SK-N-SH (cell line): Measurements from ENCODE around the gene WFDC2. TPM values are rescaled to one million over a fixed set of nuclear protein-coding genes. Genes with fewer than 3 reads are reported as not detected.

Experiments used
- CTCF ChIA-PET: fragments of 300-600, 350-600 bp; formaldehyde crosslinking; extraction: SDS; loops from one replicate; lab custom pipeline; 2021; lab: Yijun Ruan, JAX
- POLR2A ChIA-PET: fragments of 350-600 bp; sonication (Branson Sonifier 250); formaldehyde crosslinking; extraction: SDS; loops from one replicate; lab custom pipeline; 2020; ENCODE audit warnings: antibody characterized with exemption, inconsistent platforms; lab: Yijun Ruan, JAX
- DNase-seq: peaks from one replicate; pipeline ENCODE4 v3.0.0; 2012
- H2AFZ ChIP-seq: fragments of 200-600 bp; sonication (generic); 2 replicates; pipeline ENCODE4 v1.8.1; 2016; ENCODE audit warnings: antibody characterized with exemption, mild to moderate bottlenecking, low read depth
- H3F3A ChIP-seq: fragments of 200-600 bp; sonication (generic); replicated peaks from 2 replicates; pipeline ENCODE3; 2016; ENCODE audit warnings: antibody characterized with exemption, mild to moderate bottlenecking; ENCODE audit not compliant: insufficient read depth
- H3K27ac ChIP-seq, 2 experiments: fragments of 200-500 bp in 1 of 2; fragments of 200-600 bp in 1 of 2; sonication (Bioruptor generic) in 1 of 2; sonication (generic), shearing (Covaris generic) in 1 of 2; 2 replicates each; pipeline versions ENCODE4 v1.5.1 to v1.6.1; 2014 to 2016; ENCODE audit warnings: low read depth in 2 of 2, inconsistent platforms in 1 of 2, low read length in 1 of 2, mild to moderate bottlenecking in 1 of 2, mixed read lengths in 1 of 2
- H3K27me3 ChIP-seq: fragments of 200-600 bp; sonication (generic), shearing (Covaris generic); 2 replicates; pipeline ENCODE4 v1.6.1; 2016; ENCODE audit warnings: mixed run types; ENCODE audit not compliant: insufficient read depth
- H3K36me3 ChIP-seq, 2 experiments: fragments of 200-500 bp in 1 of 2; fragments of 200-600 bp in 1 of 2; sonication (Bioruptor generic) in 1 of 2; sonication (generic) in 1 of 2; replicated peaks in 1 of 2; 2 replicates each; pipeline versions ENCODE3 to v1.5.1; 2014 to 2016; ENCODE audit warnings: low read length in 1 of 2, mild to moderate bottlenecking in 1 of 2; ENCODE audit not compliant: insufficient read depth in 2 of 2, control insufficient read depth in 1 of 2
- H3K4me1 ChIP-seq, 2 experiments: fragments of 200-500 bp in 1 of 2; fragments of 200-600 bp in 1 of 2; sonication (Bioruptor generic) in 1 of 2; sonication (generic), shearing (Covaris generic) in 1 of 2; 2 replicates each; pipeline versions ENCODE4 v1.5.1 to v1.6.1; 2014 to 2016; ENCODE audit warnings: low read depth in 1 of 2, low read length in 1 of 2, mixed run types in 1 of 2; ENCODE audit not compliant: insufficient read depth in 2 of 2, control insufficient read depth in 1 of 2
- H3K4me2 ChIP-seq: fragments of 200-600 bp; sonication (generic), shearing (Covaris generic); 2 replicates; pipeline ENCODE4 v1.6.1; 2017; ENCODE audit warnings: mixed run types
- H3K4me3 ChIP-seq, 2 experiments: fragments of 200-500 bp in 1 of 2; fragments of 200-600 bp in 1 of 2; sonication (Bioruptor generic) in 1 of 2; sonication (generic), shearing (Covaris generic) in 1 of 2; 2 replicates each; pipeline versions ENCODE4 v1.5.1 to v1.8.1; 2014 to 2016; ENCODE audit warnings: low read depth in 2 of 2, inconsistent platforms in 1 of 2, low read length in 1 of 2, mild to moderate bottlenecking in 1 of 2, mixed read lengths in 1 of 2, moderate library complexity in 1 of 2
- H3K79me2 ChIP-seq: fragments of 200-600 bp; sonication (generic); 2 replicates; pipeline ENCODE4 v1.8.1; 2017; ENCODE audit warnings: mild to moderate bottlenecking; ENCODE audit not compliant: insufficient read depth
- H3K9ac ChIP-seq: fragments of 200-600 bp; sonication (generic); 2 replicates; pipeline ENCODE4 v1.6.1; 2017; ENCODE audit warnings: mixed run types
- H3K9me2 ChIP-seq: fragments of 200-600 bp; sonication (generic); 2 replicates; pipeline ENCODE4 v1.6.1; 2017; ENCODE audit warnings: mixed run types
- H3K9me3 ChIP-seq: fragments of 200-600 bp; sonication (generic); 2 replicates; pipeline ENCODE4 v1.6.1; 2017; ENCODE audit warnings: mixed run types, mild to moderate bottlenecking, moderate library complexity
- H4K20me1 ChIP-seq: fragments of 200-600 bp; sonication (generic); 2 replicates; pipeline ENCODE4 v1.6.1; 2017; ENCODE audit warnings: mild to moderate bottlenecking, mixed run types; ENCODE audit not compliant: insufficient read depth
- EP300 ChIP-seq, 2 experiments: IDR thresholded peaks; 2 replicates each; pipeline versions ENCODE4 v1.4.0 to v1.6.1; 2012; ENCODE audit warnings: borderline replicate concordance in 1 of 2, low read depth in 1 of 2, low read length in 1 of 2
- FOSL2 ChIP-seq: IDR thresholded peaks from 2 replicates; pipeline ENCODE4 v1.4.0; 2012; ENCODE audit warnings: low read depth, mild to moderate bottlenecking, moderate library complexity, borderline replicate concordance
- FOXM1 ChIP-seq: IDR thresholded peaks from 2 replicates; pipeline ENCODE4 v1.4.0; 2012; ENCODE audit warnings: low read depth, mild to moderate bottlenecking
- GABPA ChIP-seq: IDR thresholded peaks from 2 replicates; pipeline ENCODE4 v1.4.0; 2012; ENCODE audit warnings: low read depth, mild to moderate bottlenecking
- GATA2 ChIP-seq: sonication (generic); formaldehyde crosslinking; IDR thresholded peaks from 2 replicates; pipeline ENCODE4 v1.5.0; 2020; ENCODE audit warnings: mild to moderate bottlenecking, missing genetic modification reagents
- JUND ChIP-seq: IDR thresholded peaks from 2 replicates; pipeline ENCODE4 v1.4.0; 2012
- MAX ChIP-seq: IDR thresholded peaks from 2 replicates; pipeline ENCODE4 v1.4.0; 2012; ENCODE audit warnings: low read depth
- MXI1 ChIP-seq: IDR thresholded peaks from 2 replicates; pipeline ENCODE4 v1.6.1; 2012; ENCODE audit warnings: mild to moderate bottlenecking, low read depth, low read length, improper control_type of control experiment
- NRF1 ChIP-seq: IDR thresholded peaks from 2 replicates; pipeline ENCODE4 v1.6.1; 2012; ENCODE audit warnings: low read depth, mild to moderate bottlenecking, low read length
- POLR2AphosphoS5 ChIP-seq: IDR thresholded peaks from 2 replicates; pipeline ENCODE4 v1.6.1; 2012; ENCODE audit warnings: low read depth, low read length
- RCOR1 ChIP-seq: fragments of 150-350 bp; IDR thresholded peaks from 2 replicates; pipeline ENCODE4 v1.6.1; 2017; ENCODE audit warnings: antibody characterized with exemption, low read length
- REST ChIP-seq: IDR thresholded peaks from 2 replicates; pipeline ENCODE4 v1.6.1; 2012; ENCODE audit warnings: mild to moderate bottlenecking, low read depth, low read length, moderate library complexity
- SIN3A ChIP-seq: IDR thresholded peaks from 2 replicates; pipeline ENCODE4 v1.6.1; 2012; ENCODE audit warnings: low read depth, mild to moderate bottlenecking, low read length, moderate library complexity, borderline replicate concordance
- SMC3 ChIP-seq: IDR thresholded peaks from 2 replicates; pipeline ENCODE4 v1.6.1; 2012; ENCODE audit warnings: low read depth, low read length, improper control_type of control experiment
- ZBTB33 ChIP-seq: IDR thresholded peaks from 2 replicates; pipeline ENCODE4 v1.4.0; 2012; ENCODE audit warnings: low read depth, borderline replicate concordance
- WGBS: methylation state at CpG from one replicate; pipeline ENCODE4 v1.1.6; 2017; ENCODE audit warnings: low lambda C conversion rate; 5-methylcytosine and 5-hydroxymethylcytosine counted together
- polyA plus RNA-seq, 3 experiments: library from polyadenylated mRNA; depleted of rRNA; stranded (reverse); fragments of >200 nt; gene quantifications; 2 replicates each; pipeline ENCODE4 v1.2.3, GENCODE V29; 2012

The WFDC2 gene
- polyA plus RNA-seq, 1 of the 3 experiments (the other 2 are of a cell fraction): 0.21 TPM

GRCh38 chr20:45501600-45501999, 32.0 kb downstream of the WFDC2 start (continued):
- no peak for TF ChIP-seq REST
- no peak for TF ChIP-seq MAX
- no peak for TF ChIP-seq GATA2 (CRISPR knock-in tag)
- TF ChIP-seq POLR2AphosphoS5: no peak
- no peak for TF ChIP-seq NRF1
- no peak for TF ChIP-seq RCOR1
- no peak for TF ChIP-seq SIN3A
- no peak for TF ChIP-seq JUND
- TF ChIP-seq SMC3: no peak
- no peak for TF ChIP-seq FOSL2
- TF ChIP-seq GABPA: no peak

GRCh38 chr20:45502561-45502960, 33.0 kb downstream of the WFDC2 start:
- H3K4me1 ChIP-seq: no peaks in the 10 kb centered on the region
- H3K27me3 ChIP-seq: peaks cover 10% of the 10 kb centered on the region; the same call in 1 of the 2 replicates
- ChIA-PET POLR2A (no interaction called here), CTCF (interaction anchor here (1.0 kb wide), 1 partner anchor 17 kb away, joined by 3 read pairs; no protein-coding TSS in a partner anchor)
- no peak overlapping the region for H3K4me3 ChIP-seq
- H3K9ac ChIP-seq: no peak overlapping the region
- H3K27ac ChIP-seq: no peak overlapping the region
- no peak for TF ChIP-seq EP300 (IDR thresholded peaks at IDR 0.05; ENCODE audit: borderline replicate concordance in 1 of 2, low read depth in 1 of 2, low read length in 1 of 2)
- TF ChIP-seq ZBTB33: no peak
- no peak for TF ChIP-seq FOXM1
- TF ChIP-seq MXI1: no peak
- no peak for TF ChIP-seq REST
- H3K79me2 ChIP-seq: no peaks in the 10 kb centered on the region
- WGBS: 0% methylated on average over 1 of the region's 1 CpG
- H3K9me3 ChIP-seq: no peaks in the 10 kb centered on the region
- H3F3A ChIP-seq: peaks cover 6% of the 10 kb centered on the region
- H4K20me1 ChIP-seq: no peaks in the 10 kb centered on the region
- H3K9me2 ChIP-seq: no peaks in the 10 kb centered on the region
- H3K4me2 ChIP-seq: no peak overlapping the region
- no peaks in the 10 kb centered on the region for H3K36me3 ChIP-seq
- DNase-seq: no peak
- no peak overlapping the region for H2AFZ ChIP-seq
